Mesodermal cell (in vitro differentiated cells): ENCODE results near the gene PHF2.

ENCODE experiments used
- H3K27ac ChIP-seq: 2 replicates; pipeline ENCODE4 v1.7.0; 2013; ENCODE audit warnings: mild to moderate bottlenecking, low read depth, low read length, moderate library complexity; ENCODE audit not compliant: severe bottlenecking
- H3K36me3 ChIP-seq: 2 replicates; pipeline ENCODE4 v1.7.1; 2013; ENCODE audit warnings: mild to moderate bottlenecking, low read length, moderate library complexity; ENCODE audit not compliant: control insufficient read depth, insufficient read depth
- H3K4me1 ChIP-seq: one replicate; pipeline ENCODE4 v1.7.1; 2013; ENCODE audit warnings: mild to moderate bottlenecking, low read length; ENCODE audit not compliant: insufficient read depth, control insufficient read depth, poor library complexity, severe bottlenecking
- H3K4me3 ChIP-seq: 2 replicates; pipeline ENCODE4 v1.7.0; 2013; ENCODE audit warnings: low read length, control low read depth, mild to moderate bottlenecking; ENCODE audit not compliant: insufficient read depth, poor library complexity, severe bottlenecking; ENCODE audit errors: extremely low read depth
- H3K9me3 ChIP-seq: 2 replicates; pipeline ENCODE4 v1.7.1; 2013; ENCODE audit warnings: mild to moderate bottlenecking, low read length, moderate library complexity; ENCODE audit not compliant: control insufficient read depth
- WGBS, 2 experiments: methylation state at CpG; one replicate each; pipeline ENCODE4 v1.1.5; 2013; ENCODE audit warnings: missing lambda C conversion rate in 2 of 2; ENCODE audit not compliant: insufficient coverage in 2 of 2; 5-methylcytosine and 5-hydroxymethylcytosine counted together

Gene PHF2

GRCh38 chr9:93699650-93700049, 123.3 kb downstream of the PHF2 start:
- Histone ChIP-seq H3K4me1 (no peaks in the 10 kb centered on the region), H3K4me3 (no peak overlapping the region), H3K27ac (no peak overlapping the region), H3K9me3 (peaks cover 9% of the 10 kb centered on the region), H3K36me3 (no peaks in the 10 kb centered on the region)
- WGBS, 2 experiments, result 100% methylated on average over 3 of the region's 3 CpGs; no CpG with 5 or more reads in 1 of the 2 experiments

GRCh38 chr9:93701494-93702218, 125.3 kb downstream of the PHF2 start:
- no peak overlapping the region for H3K4me3 ChIP-seq
- H3K27ac ChIP-seq, result no peak overlapping the region
- H3K9me3 ChIP-seq, result peaks cover 4% of the 10 kb centered on the region
- H3K4me1 ChIP-seq, result no peaks in the 10 kb centered on the region
- 83 to 96% methylated on average over 4 to 9 of the region's 16 CpGs for WGBS, 2 experiments
- H3K36me3 ChIP-seq, result no peaks in the 10 kb centered on the region

- Histone ChIP-seq H3K36me3 (no peaks in the 10 kb centered on the region), H3K4me3 (no peak overlapping the region), H3K27ac (no peak overlapping the region), H3K9me3 (peaks cover 4% of the 10 kb centered on the region), H3K4me1 (no peaks in the 10 kb centered on the region)
- 86 to 94% methylated on average over 3 to 5 of the region's 7 CpGs for WGBS, 2 experiments
Observed at GRCh38 chr9:93702261-93702660, 125.9 kb downstream of the PHF2 start.

- Histone ChIP-seq H3K36me3 (no peaks in the 10 kb centered on the region), H3K27ac (no peak overlapping the region), H3K4me1 (no peaks in the 10 kb centered on the region), H3K4me3 (no peak overlapping the region), H3K9me3 (no peaks in the 10 kb centered on the region)
- 96 to 100% methylated on average over 2 to 5 of the region's 8 CpGs for WGBS, 2 experiments
Observed at GRCh38 chr9:93708289-93708986, 132.1 kb downstream of the PHF2 start.

GRCh38 chr9:93708987-93709302, 132.6 kb downstream of the PHF2 start:
- no peaks in the 10 kb centered on the region for H3K36me3 ChIP-seq
- H3K9me3 ChIP-seq, result no peaks in the 10 kb centered on the region
- no peak overlapping the region for H3K27ac ChIP-seq
- no peak overlapping the region for H3K4me3 ChIP-seq
- 100% methylated on average over 1 of the region's 2 CpGs; no CpG with 5 or more reads in 1 of the 2 experiments for WGBS, 2 experiments
- H3K4me1 ChIP-seq, result no peaks in the 10 kb centered on the region

- no peak overlapping the region for H3K27ac ChIP-seq
- H3K9me3 ChIP-seq, result no peaks in the 10 kb centered on the region
- 78 to 85% methylated on average over 1 to 2 of the region's 2 CpGs for WGBS, 2 experiments
- no peaks in the 10 kb centered on the region for H3K4me1 ChIP-seq
- no peaks in the 10 kb centered on the region for H3K36me3 ChIP-seq
- no peak overlapping the region for H3K4me3 ChIP-seq
Observed at GRCh38 chr9:93709600-93710369, 133.4 kb downstream of the PHF2 start.

- Histone ChIP-seq H3K4me1 (no peaks in the 10 kb centered on the region), H3K9me3 (no peaks in the 10 kb centered on the region), H3K27ac (no peak overlapping the region), H3K4me3 (no peak overlapping the region), H3K36me3 (no peaks in the 10 kb centered on the region)
- 50 to 96% methylated on average over 2 to 5 of the region's 6 CpGs for WGBS, 2 experiments
Observed at GRCh38 chr9:93710370-93710723, 134.0 kb downstream of the PHF2 start.

- Histone ChIP-seq H3K27ac (no peak overlapping the region), H3K4me3 (no peak overlapping the region), H3K4me1 (no peaks in the 10 kb centered on the region), H3K9me3 (no peaks in the 10 kb centered on the region), H3K36me3 (no peaks in the 10 kb centered on the region)
- WGBS, 2 experiments, result 60 to 100% methylated on average over 1 to 2 of the region's 2 CpGs
Observed at GRCh38 chr9:93711002-93711401, 134.6 kb downstream of the PHF2 start.

- Histone ChIP-seq H3K4me3 (no peak overlapping the region), H3K36me3 (no peaks in the 10 kb centered on the region), H3K9me3 (peaks cover 3% of the 10 kb centered on the region), H3K4me1 (no peaks in the 10 kb centered on the region), H3K27ac (no peak overlapping the region)
- WGBS, 2 experiments, result 85 to 96% methylated on average over 7 of the region's 9 CpGs
Observed at GRCh38 chr9:93712896-93713295, 136.5 kb downstream of the PHF2 start.

GRCh38 chr9:93713716-93714115, 137.3 kb downstream of the PHF2 start:
- Histone ChIP-seq H3K36me3 (no peaks in the 10 kb centered on the region), H3K27ac (no peak overlapping the region), H3K9me3 (peaks cover 3% of the 10 kb centered on the region), H3K4me3 (no peak overlapping the region), H3K4me1 (no peaks in the 10 kb centered on the region)
- 86 to 90% methylated on average over 2 to 3 of the region's 4 CpGs for WGBS, 2 experiments
